K562 (cell line): Measurements from ENCODE around the gene BACE1-AS.

Experiments
- EZH2 ChIP-seq: IDR thresholded peaks from 2 replicates; pipeline ENCODE4 v1.6.1; 2012; ENCODE audit warnings: low read depth, mild to moderate bottlenecking, inconsistent platforms, low read length, borderline replicate concordance
- NFIC ChIP-seq: fragments of 450-650 bp; IDR thresholded peaks from 2 replicates; pipeline ENCODE4 v1.6.1; 2017; ENCODE audit warnings: mild to moderate bottlenecking, inconsistent platforms
- NR2F6 ChIP-seq: fragments of 450-650 bp; formaldehyde crosslinking; IDR thresholded peaks from 2 replicates; pipeline ENCODE4 v1.4.0; 2020; ENCODE audit warnings: mild to moderate bottlenecking
- SP2 ChIP-seq: IDR thresholded peaks from 2 replicates; pipeline ENCODE4 v1.6.1; 2011; ENCODE audit warnings: mild to moderate bottlenecking, low read depth, low read length, moderate library complexity; ENCODE audit not compliant: poor library complexity, severe bottlenecking; ENCODE audit errors: extremely low read depth
- ZBTB11 ChIP-seq, 3 experiments: fragments of 200-800 bp in 1 of 3; fragments of 250-450 bp in 1 of 3; fragments of 450-650 bp in 1 of 3; sonication (Bioruptor Pico) in 1 of 3; sonication (Bioruptor generic) in 1 of 3; formaldehyde crosslinking in 1 of 3; IDR thresholded peaks; 2 replicates each; pipeline versions ENCODE4 v1.6.1 to v1.8.0; 2016 to 2022; ENCODE audit warnings: mild to moderate bottlenecking in 2 of 3, missing genetic modification characterization in 2 of 3, missing compliant biosample characterization in 1 of 3, moderate library complexity in 1 of 3
- ZNF121 ChIP-seq: sonication (generic); formaldehyde crosslinking; conservative IDR thresholded peaks from 2 replicates; pipeline ENCODE4 v1.8.0; 2022; ENCODE audit warnings: missing genetic modification reagents
- ZNF263 ChIP-seq: sonication (generic); formaldehyde crosslinking; IDR thresholded peaks from 2 replicates; pipeline ENCODE4 v1.8.0; 2022; ENCODE audit warnings: mild to moderate bottlenecking, missing genetic modification reagents, borderline replicate concordance

GRCh38 chr11:117255966-117256365 is 35.2 kb upstream of the BACE1-AS start:
- TF ChIP-seq ZBTB11 (CRISPR knock-in tag; IDR thresholded peaks at IDR 0.05) = no peak
- TF ChIP-seq NR2F6 (CRISPR knock-in tag) = no peak
- TF ChIP-seq ZNF121 (CRISPR knock-in tag) = no peak
- no peak for TF ChIP-seq EZH2
- TF ChIP-seq ZNF263 (CRISPR knock-in tag) = no peak
- TF ChIP-seq NFIC = no peak
- TF ChIP-seq SP2 = no peak
